Testis (tissue), 2 donors: Measurements from ENCODE around the gene C1orf35.

Source experiments
- CTCF ChIP-seq, 3 experiments: fragments of 450-650 bp in 2 of 3; fragments of 200-600 bp in 1 of 3; sonication (generic) in 1 of 3; IDR thresholded peaks; one replicate each; pipeline ENCODE4 v1.5.1; 2016 to 2019; ENCODE audit warnings: antibody characterized with exemption in 3 of 3, mild to moderate bottlenecking in 2 of 3, moderate library complexity in 1 of 3
- POLR2A ChIP-seq: fragments of 450-650 bp; IDR thresholded peaks from one replicate; pipeline ENCODE4 v1.6.1; 2017; ENCODE audit warnings: antibody characterized with exemption, mild to moderate bottlenecking, moderate library complexity

- TF ChIP-seq CTCF (IDR thresholded peaks at IDR 0.05) (no peak), POLR2A (no peak)
Observed at GRCh38 chr1:228079013-228079412, 24.1 kb downstream of the C1orf35 start.
